SK-N-SH (cell line): ENCODE results near the gene ACSM5.

ENCODE experiments used
- CHD2 ChIP-seq: fragments of 150-350 bp; IDR thresholded peaks from 2 replicates; pipeline ENCODE4 v1.6.1; 2018; ENCODE audit warnings: low read length; ENCODE audit not compliant: partially characterized antibody
- CTCF ChIP-seq: fragments of 200-600 bp; sonication (generic); IDR thresholded peaks from 2 replicates; pipeline ENCODE4 v1.6.1; 2017; ENCODE audit warnings: antibody characterized with exemption, mild to moderate bottlenecking, moderate library complexity
- EP300 ChIP-seq, 2 experiments: IDR thresholded peaks; 2 replicates each; pipeline versions ENCODE4 v1.4.0 to v1.6.1; 2012; ENCODE audit warnings: borderline replicate concordance in 1 of 2, low read depth in 1 of 2, low read length in 1 of 2
- GABPA ChIP-seq: IDR thresholded peaks from 2 replicates; pipeline ENCODE4 v1.4.0; 2012; ENCODE audit warnings: low read depth, mild to moderate bottlenecking
- JUND ChIP-seq: IDR thresholded peaks from 2 replicates; pipeline ENCODE4 v1.4.0; 2012
- MAX ChIP-seq: IDR thresholded peaks from 2 replicates; pipeline ENCODE4 v1.4.0; 2012; ENCODE audit warnings: low read depth
- MXI1 ChIP-seq: IDR thresholded peaks from 2 replicates; pipeline ENCODE4 v1.6.1; 2012; ENCODE audit warnings: mild to moderate bottlenecking, low read depth, low read length, improper control_type of control experiment
- POLR2AphosphoS5 ChIP-seq: IDR thresholded peaks from 2 replicates; pipeline ENCODE4 v1.6.1; 2012; ENCODE audit warnings: low read depth, low read length
- RFX5 ChIP-seq: IDR thresholded peaks from 2 replicates; pipeline ENCODE4 v1.6.1; 2012; ENCODE audit warnings: mild to moderate bottlenecking, improper control_type of control experiment, low read length
- TAF1 ChIP-seq: IDR thresholded peaks from 2 replicates; pipeline ENCODE4 v1.6.1; 2012; ENCODE audit warnings: low read depth, mild to moderate bottlenecking, low read length, moderate library complexity, borderline replicate concordance
- TEAD4 ChIP-seq: IDR thresholded peaks from 2 replicates; pipeline ENCODE4 v1.4.0; 2012; ENCODE audit warnings: mild to moderate bottlenecking, borderline replicate concordance; ENCODE audit not compliant: insufficient read depth
- USF1 ChIP-seq: IDR thresholded peaks from 2 replicates; pipeline ENCODE4 v1.4.0; 2012; ENCODE audit warnings: low read depth, borderline replicate concordance
- USF2 ChIP-seq: fragments of 150-350 bp; IDR thresholded peaks from 2 replicates; pipeline ENCODE4 v1.6.1; 2017; ENCODE audit warnings: antibody characterized with exemption, low read length, low read depth, borderline replicate concordance

- TF ChIP-seq CTCF (no peak), JUND (no peak), MAX (no peak), POLR2AphosphoS5 (no peak), TAF1 (no peak), CHD2 (no peak), TEAD4 (no peak), RFX5 (no peak), GABPA (no peak), USF2 (no peak), USF1 (no peak), MXI1 (no peak), EP300 (IDR thresholded peaks at IDR 0.05; ENCODE audit: borderline replicate concordance in 1 of 2, low read depth in 1 of 2, low read length in 1 of 2) (no peak)
These were observed 10.1 kb upstream of the ACSM5 start for GRCh38 chr16:20399185-20399584.
